ENCODE data around the gene POLDIP2. TPM values are rescaled to one million over a fixed set of nuclear protein-coding genes. Genes with fewer than 3 reads are reported as not detected.

POLDIP2 gene
- total and polyA plus RNA-seq, 2 of the 13 experiments (the other 11 are each of a cell fraction or from before 2014, with no cell fraction given): 85.9 to 114 TPM

- TF ChIP-seq DDIT3 (CRISPR knock-in tag; IDR thresholded peaks at IDR 0.05): no peak
- no peak for TF ChIP-seq ZFP90 (CRISPR knock-in tag; IDR thresholded peaks at IDR 0.05; ENCODE audit: borderline replicate concordance)
- 0 out of 2 replicates have a peak, but pooled peaks have one; percentile 21 for TF ChIP-seq RXRB (CRISPR knock-in tag; IDR thresholded peaks at IDR 0.05; ENCODE audit: borderline replicate concordance)
- TF ChIP-seq NCOA2 (CRISPR knock-in tag; IDR thresholded peaks at IDR 0.05): no peak
- TF ChIP-seq ZNF558 (CRISPR knock-in tag; IDR thresholded peaks at IDR 0.05; ENCODE audit: borderline replicate concordance): peak; percentile 66; the same call in 1 of the 2 replicates
- no peak for TF ChIP-seq ZNF562 (CRISPR knock-in tag; IDR thresholded peaks at IDR 0.05; ENCODE audit: borderline replicate concordance)
- no peak for TF ChIP-seq PPARG (CRISPR knock-in tag; conservative IDR thresholded peaks at IDR 0.05)
- no peak for TF ChIP-seq RARA (CRISPR knock-in tag; IDR thresholded peaks at IDR 0.05)
- no peak for TF ChIP-seq NR2F2 (IDR thresholded peaks at IDR 0.05; ENCODE audit: borderline replicate concordance, low read depth)
- no peak for TF ChIP-seq HOXA5 (CRISPR knock-in tag; IDR thresholded peaks at IDR 0.05)
- TF ChIP-seq ZNF10 (CRISPR knock-in tag; IDR thresholded peaks at IDR 0.05; ENCODE audit: borderline replicate concordance, low read depth): no peak
- TF ChIP-seq PRDM10 (CRISPR knock-in tag; IDR thresholded peaks at IDR 0.05; ENCODE audit: low read depth): peak; percentile 63; the same call in 1 of the 2 replicates
- TF ChIP-seq TBX3 (IDR thresholded peaks at IDR 0.05; ENCODE audit: borderline replicate concordance): no peak
- no peak for TF ChIP-seq ZNF557 (CRISPR knock-in tag; IDR thresholded peaks at IDR 0.05)
- TF ChIP-seq MLLT10 (CRISPR knock-in tag; IDR thresholded peaks at IDR 0.05): no peak
- TF ChIP-seq KLF11 (CRISPR knock-in tag; IDR thresholded peaks at IDR 0.05): no peak
- no peak for TF ChIP-seq ZBTB43 (CRISPR knock-in tag; conservative IDR thresholded peaks at IDR 0.05)
- TF ChIP-seq ZBED4 (CRISPR knock-in tag; IDR thresholded peaks at IDR 0.05; ENCODE audit: borderline replicate concordance): no peak
- no peak for TF ChIP-seq SNAPC5 (CRISPR knock-in tag; IDR thresholded peaks at IDR 0.05; ENCODE audit: borderline replicate concordance)
These were observed 48.5 kb upstream of the POLDIP2 start, which contains the start of gene SLC46A1 (continued) for GRCh38 chr17:28405632-28406472.
